HEK293 (cell line): ENCODE data around the gene DPY19L1.
A peak's percentile ranks its signal among the peaks of the same experiment; 100 is the strongest.

ENCODE experiments used
- CTCF ChIA-PET: fragments of 350-600 bp; formaldehyde crosslinking; extraction: SDS; loops from one replicate; lab custom pipeline; 2021; ENCODE audit warnings: antibody characterized with exemption; lab: Yijun Ruan, JAX
- POLR2A ChIA-PET: fragments of 300-600 bp; formaldehyde crosslinking; extraction: SDS; loops from one replicate; lab custom pipeline; 2020; ENCODE audit warnings: antibody characterized with exemption, inconsistent platforms; lab: Yijun Ruan, JAX
- H3K27ac ChIP-seq: fragments of 200-500 bp; sonication (Bioruptor generic); 2 replicates; pipeline ENCODE4 v1.5.1; 2014; ENCODE audit warnings: low read depth, low read length, control low read depth, inconsistent platforms; ENCODE audit errors: extremely low read depth
- H3K36me3 ChIP-seq, 2 experiments: fragments of 200-500 bp in 1 of 2; sonication (Bioruptor generic) in 1 of 2; 1 replicate in 1 of 2; 2 replicates in 1 of 2; pipeline ENCODE4 v1.5.1; 2014 to 2017; ENCODE audit warnings: inconsistent platforms in 2 of 2, low read length in 2 of 2; ENCODE audit not compliant: control insufficient read depth in 2 of 2, insufficient read depth in 1 of 2
- H3K4me1 ChIP-seq: fragments of 200-500 bp; sonication (Bioruptor generic); 2 replicates; pipeline ENCODE4 v1.5.1; 2014; ENCODE audit warnings: mild to moderate bottlenecking, low read length, inconsistent platforms; ENCODE audit not compliant: control insufficient read depth, insufficient read depth
- H3K4me3 ChIP-seq: 2 replicates; pipeline ENCODE4 v1.5.1; 2011; ENCODE audit warnings: low read depth, mild to moderate bottlenecking, control low read depth, low read length, moderate library complexity
- H3K9me3 ChIP-seq: fragments of 200-500 bp; sonication (Bioruptor generic); 2 replicates; pipeline ENCODE4 v1.5.1; 2014; ENCODE audit warnings: low read depth, low read length, inconsistent platforms; ENCODE audit not compliant: control insufficient read depth, insufficient read depth
- EGR2 ChIP-seq: fragments of 450-650 bp; formaldehyde crosslinking; IDR thresholded peaks from 2 replicates; pipeline ENCODE4 v1.5.1; 2016; ENCODE audit warnings: low read depth, missing biosample characterization, missing genetic modification characterization
- GFI1B ChIP-seq: fragments of 450-650 bp; formaldehyde crosslinking; IDR thresholded peaks from 2 replicates; pipeline ENCODE4 v1.5.1; 2016; ENCODE audit warnings: missing biosample characterization, missing genetic modification characterization
- GLIS1 ChIP-seq: fragments of 450-650 bp; formaldehyde crosslinking; IDR thresholded peaks from 2 replicates; pipeline ENCODE4 v1.5.1; 2016; ENCODE audit warnings: missing biosample characterization, missing genetic modification characterization
- IKZF3 ChIP-seq: fragments of 450-650 bp; IDR thresholded peaks from 2 replicates; pipeline ENCODE4 v1.5.0; 2018; ENCODE audit warnings: missing biosample characterization, mild to moderate bottlenecking, missing genetic modification characterization, moderate library complexity
- INSM2 ChIP-seq: fragments of 450-650 bp; formaldehyde crosslinking; IDR thresholded peaks from 2 replicates; pipeline ENCODE4 v1.5.1; 2016; ENCODE audit warnings: missing biosample characterization, missing genetic modification characterization
- KLF1 ChIP-seq: fragments of 450-650 bp; formaldehyde crosslinking; IDR thresholded peaks from 2 replicates; pipeline ENCODE4 v1.5.1; 2016; ENCODE audit warnings: missing biosample characterization, missing genetic modification characterization
- MZF1 ChIP-seq: fragments of 450-650 bp; formaldehyde crosslinking; IDR thresholded peaks from 2 replicates; pipeline ENCODE4 v1.5.1; 2017; ENCODE audit warnings: missing biosample characterization, missing genetic modification characterization, borderline replicate concordance
- PBX3 ChIP-seq: sonication (generic); formaldehyde crosslinking; IDR thresholded peaks from 2 replicates; pipeline ENCODE4 v1.8.1; 2022; ENCODE audit warnings: mild to moderate bottlenecking, moderate library complexity, missing genetic modification reagents
- PRDM1 ChIP-seq: fragments of 450-650 bp; formaldehyde crosslinking; IDR thresholded peaks from 2 replicates; pipeline ENCODE4; 2016; ENCODE audit warnings: missing biosample characterization, missing genetic modification characterization
- PRDM2 ChIP-seq: fragments of 450-650 bp; formaldehyde crosslinking; IDR thresholded peaks from 2 replicates; pipeline ENCODE4 v1.5.1; 2016; ENCODE audit warnings: missing biosample characterization, missing genetic modification characterization, borderline replicate concordance
- ZIC2 ChIP-seq: fragments of 450-650 bp; formaldehyde crosslinking; IDR thresholded peaks from 2 replicates; pipeline ENCODE4 v1.5.1; 2016; ENCODE audit warnings: missing biosample characterization, missing genetic modification characterization
- ZNF19 ChIP-seq: fragments of 450-650 bp; formaldehyde crosslinking; IDR thresholded peaks from 2 replicates; pipeline ENCODE4; 2016; ENCODE audit warnings: missing biosample characterization, missing genetic modification characterization, low read depth
- ZNF335 ChIP-seq: fragments of 450-650 bp; formaldehyde crosslinking; conservative IDR thresholded peaks from 2 replicates; pipeline ENCODE4 v1.5.1; 2016; ENCODE audit warnings: missing biosample characterization, missing genetic modification characterization
- ZNF398 ChIP-seq: fragments of 450-650 bp; formaldehyde crosslinking; IDR thresholded peaks from 2 replicates; pipeline ENCODE4 v1.5.1; 2017; ENCODE audit warnings: missing biosample characterization, missing genetic modification characterization
- ZNF416 ChIP-seq: fragments of 450-650 bp; formaldehyde crosslinking; IDR thresholded peaks from 2 replicates; pipeline ENCODE4 v1.5.1; 2016; ENCODE audit warnings: missing biosample characterization, missing genetic modification characterization
- ZNF501 ChIP-seq: fragments of 450-650 bp; formaldehyde crosslinking; IDR thresholded peaks from 2 replicates; pipeline ENCODE4 v1.5.1; 2016; ENCODE audit warnings: missing biosample characterization, missing genetic modification characterization
- ZNF521 ChIP-seq: fragments of 450-650 bp; formaldehyde crosslinking; IDR thresholded peaks from 2 replicates; pipeline ENCODE4 v1.5.1; 2017; ENCODE audit warnings: missing biosample characterization, mild to moderate bottlenecking, missing genetic modification characterization
- ZNF529 ChIP-seq: fragments of 450-650 bp; formaldehyde crosslinking; IDR thresholded peaks from 2 replicates; pipeline ENCODE4 v1.5.1; 2017; ENCODE audit warnings: missing genetic modification characterization, missing biosample characterization; ENCODE audit not compliant: insufficient replicate concordance
- ZNF544 ChIP-seq: fragments of 450-650 bp; formaldehyde crosslinking; IDR thresholded peaks from 2 replicates; pipeline ENCODE4 v1.5.0; 2017; ENCODE audit warnings: missing biosample characterization, missing genetic modification characterization
- ZNF558 ChIP-seq: fragments of 450-650 bp; formaldehyde crosslinking; IDR thresholded peaks from 2 replicates; pipeline ENCODE4 v1.5.1; 2016; ENCODE audit warnings: missing biosample characterization, missing genetic modification characterization
- ZNF629 ChIP-seq: fragments of 450-650 bp; formaldehyde crosslinking; IDR thresholded peaks from 2 replicates; pipeline ENCODE4 v1.5.1; 2017; ENCODE audit warnings: missing biosample characterization, missing genetic modification characterization
- ZNF664 ChIP-seq: fragments of 450-650 bp; formaldehyde crosslinking; IDR thresholded peaks from 2 replicates; pipeline ENCODE4 v1.5.1; 2016; ENCODE audit warnings: missing biosample characterization, missing genetic modification characterization
- ZNF707 ChIP-seq: fragments of 450-650 bp; formaldehyde crosslinking; IDR thresholded peaks from 2 replicates; pipeline ENCODE4 v1.5.1; 2016; ENCODE audit warnings: missing biosample characterization, missing genetic modification characterization
- ZNF830 ChIP-seq: fragments of 450-650 bp; IDR thresholded peaks from 2 replicates; pipeline ENCODE4 v1.5.0; 2018; ENCODE audit warnings: missing biosample characterization, missing genetic modification characterization, low read depth, mild to moderate bottlenecking, moderate library complexity
- ZXDB ChIP-seq: fragments of 450-650 bp; formaldehyde crosslinking; IDR thresholded peaks from 2 replicates; pipeline ENCODE4 v1.5.1; 2016; ENCODE audit warnings: missing biosample characterization, missing genetic modification characterization

DPY19L1 gene

GRCh38 chr7:35004531-35005095 is 32.7 kb downstream of the DPY19L1 start:
- CTCF ChIA-PET = interaction anchor here (0.6 kb wide), 1 partner anchor 153 kb away, joined by 3 read pairs; no protein-coding TSS in a partner anchor
- Histone ChIP-seq H3K4me3 (no peak overlapping the region), H3K36me3 (no peaks in the 10 kb centered on the region; a peak in 1 of 3 replicates), H3K9me3 (no peaks in the 10 kb centered on the region), H3K27ac (no peak overlapping the region), H3K4me1 (peaks cover 8% of the 10 kb centered on the region; the same call in 1 of the 2 replicates)
- TF ChIP-seq ZNF558 (tag by site-specific recombination) (no peak), ZNF544 (no peak), PRDM1 (tag by site-specific recombination) (no peak), ZNF529 (tag by site-specific recombination) (no peak), ZNF501 (no peak), ZNF335 (tag by site-specific recombination) (no peak), ZNF830 (no peak), EGR2 (tag by site-specific recombination) (0 out of 2 replicates have a peak, but pooled peaks have one; percentile 16), GLIS1 (tag by site-specific recombination) (peak; percentile 25; the same call in 1 of the 2 replicates), ZIC2 (tag by site-specific recombination) (no peak), ZNF707 (no peak)
- POLR2A ChIA-PET = no interaction called here

- POLR2A ChIA-PET = interaction anchor here (0.6 kb wide), 1 partner anchor 1286 kb away, joined by 3 read pairs; no protein-coding TSS in a partner anchor
- H3K4me3 ChIP-seq = no peak overlapping the region
- CTCF ChIA-PET = no interaction called here
- H3K36me3 ChIP-seq = no peaks in the 10 kb centered on the region; a peak in 1 of 3 replicates
- peak overlapping the region; percentile 75 for H3K27ac ChIP-seq
- H3K4me1 ChIP-seq = peaks cover 8% of the 10 kb centered on the region; the same call in 1 of the 2 replicates
- H3K9me3 ChIP-seq = no peaks in the 10 kb centered on the region
- TF ChIP-seq MZF1 (tag by site-specific recombination) (peak; percentile 56; the same call in 1 of the 2 replicates), PBX3 (CRISPR knock-in tag) (no peak), INSM2 (tag by site-specific recombination) (no peak), ZNF664 (no peak), ZNF416 (tag by site-specific recombination) (no peak), ZNF398 (tag by site-specific recombination) (0 out of 2 replicates have a peak, but pooled peaks have one; percentile 12), PRDM2 (tag by site-specific recombination) (no peak), IKZF3 (tag by site-specific recombination) (0 out of 2 replicates have a peak, but pooled peaks have one; percentile 16), ZNF629 (tag by site-specific recombination) (peak; percentile 78), ZNF19 (tag by site-specific recombination) (no peak), KLF1 (tag by site-specific recombination) (no peak), ZNF521 (tag by site-specific recombination) (no peak), ZXDB (tag by site-specific recombination) (peak; percentile 16; the same call in 1 of the 2 replicates), ZNF335 (tag by site-specific recombination) (peak; percentile 36; the same call in 1 of the 2 replicates), GFI1B (no peak)
Observed at GRCh38 chr7:35003679-35004303, 33.5 kb downstream of the DPY19L1 start.
